ENCODE data around the gene PIP5KL1.

Gene PIP5KL1

DNA sequence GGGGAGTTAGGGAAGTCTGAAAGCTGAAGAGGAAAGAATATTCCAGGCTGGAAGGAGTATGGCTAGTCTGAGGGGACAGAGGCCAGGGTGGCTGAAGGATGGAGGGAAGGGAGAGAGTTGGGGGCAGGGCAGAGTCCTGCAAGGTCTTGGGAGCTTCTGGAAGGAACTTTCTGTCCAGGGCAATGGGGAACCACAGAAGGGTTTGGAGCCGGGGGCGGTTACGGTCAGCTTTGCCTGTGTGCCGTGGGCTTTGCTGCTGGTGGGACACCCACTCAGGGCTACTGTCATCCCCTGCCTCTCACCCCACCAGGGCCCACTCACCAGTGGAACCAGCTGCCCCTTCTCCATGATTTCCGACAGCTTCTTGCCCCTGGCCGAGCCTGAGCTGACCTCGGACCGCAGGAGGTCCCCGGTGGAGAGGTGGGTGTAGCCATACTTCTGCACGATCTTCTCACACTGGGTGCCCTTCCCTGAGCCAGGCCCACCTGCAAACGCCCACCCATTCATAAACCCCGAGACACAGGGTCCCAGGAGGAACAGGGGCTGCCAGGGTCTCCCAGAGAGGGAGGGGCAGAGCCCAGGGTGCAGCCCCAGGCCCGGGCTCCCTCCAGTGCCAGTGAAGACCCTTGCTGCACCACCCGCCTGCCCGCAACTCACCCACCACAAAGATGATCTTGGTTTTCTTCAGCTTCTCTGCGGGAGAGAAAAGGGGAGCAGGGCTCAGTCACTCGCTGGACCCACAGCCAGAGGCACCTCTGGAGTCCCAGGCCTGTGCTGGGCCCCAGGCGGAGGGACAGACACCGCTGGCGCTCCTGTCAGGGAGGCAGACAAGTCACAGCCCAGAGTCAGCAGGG, 58.0 kb downstream of the PIP5KL1 start:
- peak overlapping the region; percentile 76 to 81 for H3K27ac ChIP-seq

DNA sequence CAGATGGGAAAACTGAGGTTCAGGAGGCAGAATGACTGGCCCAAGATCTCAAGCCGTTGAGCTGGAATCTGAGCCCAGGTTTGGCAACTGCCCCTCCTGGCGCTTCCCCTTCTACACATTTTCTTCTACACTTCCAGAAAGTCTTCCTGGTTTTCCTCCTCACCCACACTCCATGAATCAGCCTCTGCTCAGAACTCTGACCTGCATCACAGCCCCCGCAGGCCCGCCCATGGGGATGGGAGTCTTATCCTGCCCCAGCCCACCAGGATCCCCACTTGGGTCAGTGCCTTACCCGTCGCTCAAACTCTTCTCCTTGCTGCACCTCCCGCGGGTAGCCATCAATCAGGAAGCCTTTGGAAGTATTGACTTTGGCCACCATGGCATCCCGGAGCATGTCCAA, 59.0 kb downstream of the PIP5KL1 start:
- no peak overlapping the region for H3K27ac ChIP-seq
- no peaks in the 10 kb centered on the region for H3K9me3 ChIP-seq
- H3K27me3 ChIP-seq: no peaks in the 10 kb centered on the region
- intact Hi-C loops (cut with DNase I; ENCODE audit: low total_unique reads): loop anchor here (5.0 kb wide), 2 partner anchors 84 to 134 kb away; partner anchors contain the start of genes CDK9 and TOR2A
- no peak for DNase-seq
- no peak for TF ChIP-seq CTCF (IDR thresholded peaks at IDR 0.05)
- H3K36me3 ChIP-seq: peaks cover 8 to 66% (median 47%) of the 10 kb centered on the region in 3 donors
- H3K4me3 ChIP-seq: no peak overlapping the region
- peaks cover 0 to 37% (median 34%) of the 10 kb centered on the region in 4 donors for H3K4me1 ChIP-seq

More for the DNA sequence above, 58.0 kb downstream of the PIP5KL1 start:
- no peaks in the 10 kb centered on the region for H3K9me3 ChIP-seq
- no peak for TF ChIP-seq CTCF (IDR thresholded peaks at IDR 0.05)
- H3K27me3 ChIP-seq: no peaks in the 10 kb centered on the region
- H3K4me1 ChIP-seq: peaks cover 0 to 44% (median 43%) of the 10 kb centered on the region in 4 donors
- no peak overlapping the region for H3K4me3 ChIP-seq
- no peak for DNase-seq
- H3K36me3 ChIP-seq: peaks cover 6 to 55% (median 42%) of the 10 kb centered on the region in 3 donors
- intact Hi-C loops (cut with DNase I; ENCODE audit: low total_unique reads): loop anchor here (5.0 kb wide), 2 partner anchors 85 to 135 kb away; partner anchors contain the start of genes CDK9 and TOR2A

DNA sequence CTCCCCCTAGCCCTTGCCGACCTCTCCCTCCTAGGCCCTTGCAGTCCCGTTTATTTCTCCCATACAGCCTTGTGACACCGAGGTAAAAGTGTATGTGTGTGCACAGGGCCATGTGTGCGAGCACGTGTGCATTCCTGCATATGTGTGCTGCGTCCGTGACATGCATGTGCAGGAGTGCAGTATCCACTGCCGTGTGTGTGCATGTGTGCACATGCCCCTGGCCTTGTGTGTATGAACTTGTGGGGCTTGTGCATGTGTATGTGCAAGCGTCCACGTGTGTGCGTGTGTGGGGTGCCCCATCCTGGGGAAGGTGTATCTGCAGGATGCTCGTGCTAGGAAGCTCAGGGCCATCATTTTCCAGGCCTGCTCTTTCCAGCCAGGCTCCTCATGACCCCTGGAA, 59.7 kb downstream of the PIP5KL1 start:
- no peak for DNase-seq
- Histone ChIP-seq H3K27ac (no peak overlapping the region), H3K9me3 (no peaks in the 10 kb centered on the region), H3K4me1 (peaks cover 0 to 31% (median 28%) of the 10 kb centered on the region in 4 donors), H3K4me3 (no peak overlapping the region), H3K27me3 (no peaks in the 10 kb centered on the region), H3K36me3 (peaks cover 8 to 72% (median 47%) of the 10 kb centered on the region in 3 donors)
- intact Hi-C loops (cut with DNase I; ENCODE audit: low total_unique reads): loop anchor here (5.0 kb wide), 2 partner anchors 84 to 134 kb away; partner anchors contain the start of genes CDK9 and TOR2A
- TF ChIP-seq CTCF (IDR thresholded peaks at IDR 0.05): no peak
